ENCODE results near the gene MUC6. TPM values are rescaled to one million over a fixed set of nuclear protein-coding genes. Genes with fewer than 3 reads are reported as not detected.

Gene MUC6
- total and polyA plus RNA-seq, 2 of the 8 experiments (the other 6 are each of a cell fraction or from before 2014, with no cell fraction given), result not detected

GRCh38 chr11:1007279-1007678 lies 29.2 kb downstream of the MUC6 start:
- H4K20me1 ChIP-seq (replicated peaks in 1 of 2; ENCODE audit: control insufficient read depth in 1 of 2, insufficient read depth in 2 of 2, low read length in 2 of 2), result peaks cover 3 to 7% of the 10 kb centered on the region in 2 experiments
- H4K91ac ChIP-seq (replicated peaks; ENCODE audit: insufficient read length, low read length), result no peak overlapping the region
- ChIA-PET POLR2A (ENCODE audit: partially characterized antibody) (interaction anchor here (1.1 to 1.2 kb wide), 3 partner anchors 11 to 26 kb away, joined by 3 to 6 read pairs (median 3); no protein-coding TSS in a partner anchor), CTCF (ENCODE audit: partially characterized antibody) (interaction anchor here (1.2 to 2.3 kb wide), 4 partner anchors 8 to 109 kb away, joined by 4 to 11 read pairs (median 6); no protein-coding TSS in a partner anchor)
- no peak overlapping the region for H4K5ac ChIP-seq (ENCODE audit: insufficient read length, low read depth, low read length)
- no peak overlapping the region for H3K4me3 ChIP-seq (ENCODE audit: extremely low read depth in 1 of 4, insufficient read depth in 2 of 4, low read depth in 3 of 4, low read length in 4 of 4)
- no peaks in the 10 kb centered on the region for H3K4me1 ChIP-seq (replicated peaks in 1 of 4; ENCODE audit: control insufficient read depth in 3 of 4, insufficient read depth in 4 of 4, low read length in 3 of 4)
- H3K4ac ChIP-seq (replicated peaks; ENCODE audit: insufficient read length, low read depth, low read length), result no peak overlapping the region
- H3K23me2 ChIP-seq (ENCODE audit: low read depth, low read length), result no peaks in the 10 kb centered on the region
- H2AK5ac ChIP-seq (ENCODE audit: low read depth, low read length), result no peak overlapping the region
- DNase-seq (ENCODE audit: low read depth in 1 of 2, low spot score in 2 of 2) (no peak), FAIRE-seq (no peak)
- H4K8ac ChIP-seq (ENCODE audit: extremely low read depth, insufficient read depth, low read length), result no peak overlapping the region
- no peak overlapping the region for H2BK20ac ChIP-seq (ENCODE audit: low read length)
- no peak overlapping the region for H2BK120ac ChIP-seq (replicated peaks; ENCODE audit: low read depth, low read length)
- H3K4me2 ChIP-seq (ENCODE audit: insufficient read depth in 1 of 2, low read depth in 2 of 2, low read length in 2 of 2), result no peak overlapping the region
- H2BK5ac ChIP-seq (ENCODE audit: low read depth, low read length), result no peak overlapping the region; the same call in 1 of the 2 replicates
- H3K79me1 ChIP-seq (ENCODE audit: low read depth, low read length), result no peaks in the 10 kb centered on the region; the same call in 1 of the 2 replicates
- no peak overlapping the region for H3K9ac ChIP-seq (replicated peaks in 1 of 4; ENCODE audit: extremely low read depth in 1 of 4, low read depth in 3 of 4, low read length in 3 of 4)
- no peaks in the 10 kb centered on the region for H3K27me3 ChIP-seq (replicated peaks in 1 of 4; ENCODE audit: control insufficient read depth in 3 of 4, extremely low read depth in 1 of 4, insufficient read depth in 3 of 4, low read length in 3 of 4)
- H3K23ac ChIP-seq (ENCODE audit: insufficient read length), result no peak overlapping the region
- no peak overlapping the region for H3K56ac ChIP-seq (replicated peaks; ENCODE audit: insufficient read length, low read depth, low read length)
- no peak overlapping the region for H2AFZ ChIP-seq (ENCODE audit: low read length)
- H3K36me3 ChIP-seq (ENCODE audit: control insufficient read depth in 2 of 4, insufficient read depth in 4 of 4, low read length in 3 of 4), result peaks cover 18 to 38% (median 32%) of the 10 kb centered on the region in 4 experiments
- 96% methylated on average over 10 of the region's 10 CpGs; no CpG with 5 or more reads in 1 of the 2 experiments for WGBS, 2 experiments (ENCODE audit: extremely low coverage in 1 of 2, insufficient coverage in 1 of 2, insufficient read length in 1 of 2, insufficient replicate concordance in 2 of 2, low coverage in 1 of 2, low lambda C conversion rate in 2 of 2, missing lambda C conversion rate in 1 of 2)
- H3K27ac ChIP-seq (ENCODE audit: low read depth, low read length), result no peak overlapping the region
- no peak for TF ChIP-seq SAP30 (IDR thresholded peaks at IDR 0.05; ENCODE audit: insufficient read depth, insufficient replicate concordance, low read length)
- no peak for TF ChIP-seq ZNF274 (IDR thresholded peaks at IDR 0.05; ENCODE audit: borderline replicate concordance, extremely low read depth, low read length)
- no peak for TF ChIP-seq SP4 (IDR thresholded peaks at IDR 0.05; ENCODE audit: low read length)
- H2BK12ac ChIP-seq (ENCODE audit: low read depth, low read length), result no peak overlapping the region
- H2BK15ac ChIP-seq (ENCODE audit: low read length), result no peak overlapping the region
- H3K79me2 ChIP-seq (ENCODE audit: control insufficient read depth in 1 of 2, insufficient read depth in 2 of 2, low read length in 2 of 2), result no peaks in the 10 kb centered on the region; a peak in 1 of 4 replicates
- no peak overlapping the region for H3K18ac ChIP-seq (ENCODE audit: extremely low read depth, low read length)
- H3K9me3 ChIP-seq (ENCODE audit: insufficient read depth in 2 of 2, low read depth in 1 of 2, low read length in 1 of 2), result no peaks in the 10 kb centered on the region
- H3K14ac ChIP-seq (ENCODE audit: insufficient read length), result no peak overlapping the region

Measured in H1 (cell line).